ENCODE results near the gene TCP10L. TPM values are rescaled to one million over a fixed set of nuclear protein-coding genes. Genes with fewer than 3 reads are reported as not detected.
"Not testable (repeated sequence)": the region's sequence is repeated elsewhere in the genome, so short reads cannot be mapped to it uniquely, and the experiment has no call there.

Gene TCP10L, protein sequence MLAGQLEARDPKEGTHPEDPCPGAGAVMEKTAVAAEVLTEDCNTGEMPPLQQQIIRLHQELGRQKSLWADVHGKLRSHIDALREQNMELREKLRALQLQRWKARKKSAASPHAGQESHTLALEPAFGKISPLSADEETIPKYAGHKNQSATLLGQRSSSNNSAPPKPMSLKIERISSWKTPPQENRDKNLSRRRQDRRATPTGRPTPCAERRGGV
- total RNA-seq = 10 to 100 TPM in 1 of 4 donors, 1 to 10 TPM in 3; 1.0 to 10.3 (median 2.4) TPM

DNA sequence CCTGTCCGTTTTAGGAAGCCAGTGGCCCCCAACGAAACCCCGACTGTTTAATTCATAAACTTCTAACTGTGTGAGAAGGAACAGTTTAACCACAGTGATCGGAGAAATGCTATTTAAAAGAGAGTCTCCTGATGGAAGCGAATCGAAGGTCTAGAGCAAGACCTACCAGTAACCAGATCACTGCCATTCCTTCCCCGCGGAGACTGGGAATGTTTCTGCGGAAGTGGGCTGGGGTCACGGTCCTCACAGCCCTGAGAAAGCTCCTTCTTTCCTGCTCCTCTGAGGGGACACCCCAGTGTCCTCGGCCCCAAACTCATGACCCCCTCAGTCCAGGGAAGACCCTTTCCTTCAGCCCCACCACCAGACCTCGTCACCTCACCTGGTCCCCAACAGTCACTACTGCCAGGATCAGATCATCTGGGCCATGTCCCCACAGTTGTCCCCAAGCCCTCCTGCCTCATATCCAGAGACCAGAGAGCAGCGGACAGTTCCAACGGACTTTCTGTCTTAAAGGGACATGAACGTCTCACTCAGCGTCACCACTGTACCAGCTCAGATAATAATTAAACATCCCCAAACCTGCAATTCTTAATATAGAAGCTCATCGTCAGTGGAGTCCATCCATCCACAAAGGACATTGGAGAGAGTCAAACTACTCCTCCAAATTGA, at the start of gene TCP10L:
Gene TCP10L (minus strand): TSS at position 482 of the 669 bp plus-strand sequence. CDS start 1,219 bp downstream, outside the sequence.
- no peak within 1 kb of the TSS for H3K4me3 ChIP-seq
- no peak within 1 kb of the TSS for H3K27ac ChIP-seq
- no peak for DNase-seq (ENCODE audit: low spot score in 2 of 2)
- 79 to 83% methylated on average over 17 of the region's 17 CpGs for WGBS, 2 donors
- no peaks in the 10 kb centered on the region for H3K9me3 ChIP-seq
- TF ChIP-seq, protein P1, sequence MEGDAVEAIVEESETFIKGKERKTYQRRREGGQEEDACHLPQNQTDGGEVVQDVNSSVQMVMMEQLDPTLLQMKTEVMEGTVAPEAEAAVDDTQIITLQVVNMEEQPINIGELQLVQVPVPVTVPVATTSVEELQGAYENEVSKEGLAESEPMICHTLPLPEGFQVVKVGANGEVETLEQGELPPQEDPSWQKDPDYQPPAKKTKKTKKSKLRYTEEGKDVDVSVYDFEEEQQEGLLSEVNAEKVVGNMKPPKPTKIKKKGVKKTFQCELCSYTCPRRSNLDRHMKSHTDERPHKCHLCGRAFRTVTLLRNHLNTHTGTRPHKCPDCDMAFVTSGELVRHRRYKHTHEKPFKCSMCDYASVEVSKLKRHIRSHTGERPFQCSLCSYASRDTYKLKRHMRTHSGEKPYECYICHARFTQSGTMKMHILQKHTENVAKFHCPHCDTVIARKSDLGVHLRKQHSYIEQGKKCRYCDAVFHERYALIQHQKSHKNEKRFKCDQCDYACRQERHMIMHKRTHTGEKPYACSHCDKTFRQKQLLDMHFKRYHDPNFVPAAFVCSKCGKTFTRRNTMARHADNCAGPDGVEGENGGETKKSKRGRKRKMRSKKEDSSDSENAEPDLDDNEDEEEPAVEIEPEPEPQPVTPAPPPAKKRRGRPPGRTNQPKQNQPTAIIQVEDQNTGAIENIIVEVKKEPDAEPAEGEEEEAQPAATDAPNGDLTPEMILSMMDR (IDR thresholded peaks at IDR 0.05) = no peak
- no peak for TF ChIP-seq POLR2A (IDR thresholded peaks at IDR 0.05)
- no peak for TF ChIP-seq EP300 (IDR thresholded peaks at IDR 0.05)
- peaks cover 0 to 9% (median 0%) of the 10 kb centered on the region in 3 donors for H3K36me3 ChIP-seq
- no peaks in the 10 kb centered on the region for H3K4me1 ChIP-seq
- H3K27me3 ChIP-seq = no peaks in the 10 kb centered on the region

DNA sequence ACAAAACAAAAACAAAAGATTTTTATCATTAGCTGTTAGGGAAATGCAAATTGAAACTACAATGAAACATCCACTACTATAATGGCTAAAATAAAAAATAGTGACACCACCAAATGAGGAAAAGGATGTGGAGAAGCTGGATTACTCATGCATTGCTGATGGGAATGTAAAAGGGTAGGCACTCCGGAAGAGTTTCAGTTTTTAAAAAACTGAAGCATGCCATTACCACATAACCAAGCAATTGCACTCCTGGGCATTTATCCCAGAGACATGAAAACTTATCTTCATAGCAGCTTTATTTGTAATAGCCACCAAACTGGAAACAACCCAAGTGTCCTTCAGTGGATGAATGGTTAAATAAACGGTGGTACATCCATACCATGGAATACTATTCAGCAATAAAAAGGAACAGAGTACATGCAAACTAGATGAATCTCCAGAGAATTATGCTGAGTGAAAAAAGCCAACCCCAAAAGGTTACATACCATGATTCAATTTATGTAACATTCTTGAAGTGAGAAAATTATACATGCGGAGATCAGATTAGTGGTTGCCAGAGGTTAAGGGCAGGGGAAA, 41.4 kb upstream of the TCP10L start:
- H3K4me3 ChIP-seq = no peak overlapping the region
- peaks cover 0 to 23% (median 0%) of the 10 kb centered on the region in 3 donors for H3K36me3 ChIP-seq
- no peak overlapping the region for H3K27ac ChIP-seq
- TF ChIP-seq, protein P1 (IDR thresholded peaks at IDR 0.05) = no peak
- TF ChIP-seq EP300 (IDR thresholded peaks at IDR 0.05) (no peak), POLR2A (IDR thresholded peaks at IDR 0.05) (no peak)
- WGBS, 2 donors = 96% methylated on average over 3 of the region's 3 CpGs
- no peak for DNase-seq (ENCODE audit: low spot score in 2 of 2)
- H3K9me3 ChIP-seq = no peaks in the 10 kb centered on the region
- no peaks in the 10 kb centered on the region for H3K27me3 ChIP-seq
- H3K4me1 ChIP-seq = no peaks in the 10 kb centered on the region

DNA sequence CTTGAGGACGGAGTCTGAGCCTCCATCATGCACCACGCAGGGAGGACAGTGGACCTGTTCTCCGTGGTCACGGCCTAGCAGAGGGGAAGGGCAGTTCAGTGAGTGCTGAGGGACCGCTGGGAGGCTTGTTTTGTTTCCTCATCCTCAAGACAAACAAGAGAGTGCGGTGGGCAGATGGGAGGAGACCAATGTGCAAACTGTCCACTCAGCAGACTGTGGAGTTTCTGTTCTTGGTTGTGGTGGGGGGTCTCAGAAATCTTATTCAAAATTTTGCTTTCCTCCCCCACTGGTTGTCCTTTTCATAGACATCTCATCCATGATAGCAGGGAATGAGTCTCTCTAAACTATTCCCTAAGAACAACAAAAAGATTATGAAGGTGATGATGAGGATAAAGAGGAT, 32.9 kb upstream of the TCP10L start:
- H3K36me3 ChIP-seq; DNase-seq (ENCODE audit: low spot score in 2 of 2); H3K9me3 ChIP-seq; H3K27me3 ChIP-seq; H3K27ac ChIP-seq; H3K4me3 ChIP-seq; H3K4me1 ChIP-seq: not testable (repeated sequence)
- 69 to 77% methylated on average over 6 of the region's 6 CpGs for whole genome bisulfite sequencing, 2 donors

DNA sequence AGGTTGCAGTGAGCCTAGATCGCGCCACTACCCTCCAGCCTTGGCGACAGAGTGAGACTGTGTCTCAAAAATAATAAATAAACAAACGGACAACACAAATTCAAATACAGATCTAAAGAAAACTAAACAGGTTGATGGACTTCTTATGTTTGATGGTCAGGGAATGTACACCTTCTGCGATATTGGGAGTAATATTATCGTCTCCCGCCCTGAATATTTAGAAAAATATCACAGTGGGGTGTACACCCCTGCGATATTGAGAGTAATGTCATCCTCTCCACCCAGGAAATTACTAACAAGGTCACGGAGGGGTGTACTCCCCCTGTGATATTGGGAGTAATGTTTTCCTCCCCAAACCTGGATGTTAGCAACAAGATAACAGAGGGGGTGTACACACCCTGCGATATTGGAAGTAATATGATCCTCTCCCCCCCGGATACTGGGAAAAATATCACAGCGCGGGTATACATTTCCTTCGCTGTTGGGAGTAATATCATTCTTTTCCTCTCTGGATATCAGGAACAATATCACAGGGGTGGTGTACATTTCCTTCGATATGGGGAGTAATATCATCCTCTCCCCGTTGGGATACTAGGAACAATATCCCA, 28.2 kb upstream of the TCP10L start:
- Histone ChIP-seq H3K36me3 (peaks cover 0 to 16% (median 0%) of the 10 kb centered on the region in 3 donors), H3K4me3 (peak overlapping the region; percentile 73 to 98 (median 92)), H3K27me3 (no peaks in the 10 kb centered on the region), H3K27ac (peak overlapping the region; percentile 88 to 99 (median 93)), H3K4me1 (peaks cover 0 to 26% (median 8%) of the 10 kb centered on the region in 4 donors), H3K9me3 (no peaks in the 10 kb centered on the region)
- TF ChIP-seq POLR2A (IDR thresholded peaks at IDR 0.05) = no peak
- TF ChIP-seq, protein P1 (IDR thresholded peaks at IDR 0.05) = no peak
- TF ChIP-seq EP300 (IDR thresholded peaks at IDR 0.05) = no peak
- 76% methylated on average over 16 of the region's 16 CpGs for WGBS, 2 donors
- DNase-seq (ENCODE audit: low spot score in 2 of 2) = no peak

DNA sequence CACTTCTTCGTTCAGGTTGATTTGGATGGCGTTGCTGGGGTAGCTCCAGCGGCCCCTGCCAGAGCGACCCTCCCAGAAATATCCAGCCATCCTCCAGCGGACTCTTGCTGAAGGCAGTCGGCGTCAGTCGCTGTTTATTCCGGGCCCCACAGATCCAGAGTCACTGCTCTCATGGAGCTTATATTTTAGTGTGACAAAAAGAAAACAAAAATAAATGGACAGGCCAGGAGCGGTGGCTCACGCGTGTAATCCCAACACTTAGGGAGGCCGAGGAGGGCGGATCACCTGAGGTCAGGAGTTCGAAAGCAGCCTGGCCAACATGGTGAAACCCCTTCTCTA, 27.6 kb upstream of the TCP10L start:
- H3K4me3 ChIP-seq = peak overlapping the region; percentile 73 to 98 (median 92)
- H3K4me1 ChIP-seq = peaks cover 0 to 26% (median 8%) of the 10 kb centered on the region in 4 donors
- H3K27ac ChIP-seq = peak overlapping the region; percentile 88 to 99 (median 93)
- WGBS, 2 donors = 2 to 3% methylated on average over 15 of the region's 15 CpGs
- H3K36me3 ChIP-seq = peaks cover 0 to 22% (median 0%) of the 10 kb centered on the region in 3 donors
- TF ChIP-seq EP300 (IDR thresholded peaks at IDR 0.05) = no peak
- TF ChIP-seq, protein P1 (IDR thresholded peaks at IDR 0.05) = no peak
- no peak for TF ChIP-seq POLR2A (IDR thresholded peaks at IDR 0.05)
- no peaks in the 10 kb centered on the region for H3K27me3 ChIP-seq
- H3K9me3 ChIP-seq = no peaks in the 10 kb centered on the region
- DNase-seq (ENCODE audit: low spot score in 2 of 2) = peak in 1 of 2 donors; percentile 7

All from tibial nerve (tissue), 4 donors.